OCI-LY7 (cell line): ENCODE measurements around the gene VPS13D. TPM values are rescaled to one million over a fixed set of nuclear protein-coding genes. Genes with fewer than 3 reads are reported as not detected.

Experiments used
- BruUV-seq: library from RNA; stranded (reverse); fragments of 400-500 nt; replicated peaks from 2 replicates; lab custom pipeline; 2021; lab: Mats Ljungman, UMichigan
- CTCF ChIA-PET: fragments of 300-600 bp; sonication (Branson Sonifier 250); formaldehyde crosslinking; loops from one replicate; lab custom pipeline; 2022; ENCODE audit warnings: antibody characterized with exemption; ENCODE audit not compliant: unreplicated experiment; lab: Charles Lee
- POLR2A ChIA-PET: fragments of 300-600 bp; sonication (Branson Sonifier 250); formaldehyde crosslinking; loops from one replicate; lab custom pipeline; 2022; ENCODE audit warnings: antibody characterized with exemption; lab: Charles Lee
- DNase-seq: peaks from one replicate; pipeline ENCODE4 v3.0.0-alpha.2; 2015; ENCODE audit warnings: low spot score
- H2AFZ ChIP-seq: fragments of 200-600 bp; sonication (generic), shearing (Covaris generic); 2 replicates; pipeline ENCODE4 v1.6.1; 2014; ENCODE audit warnings: mild to moderate bottlenecking, antibody characterized with exemption, low read length, moderate library complexity
- H3K27ac ChIP-seq: fragments of 200-600 bp; sonication (generic); 2 replicates; pipeline ENCODE4 v1.5.1; 2014; ENCODE audit warnings: mixed run types, low read depth, mild to moderate bottlenecking, moderate library complexity, low read length, inconsistent platforms; ENCODE audit not compliant: poor library complexity, severe bottlenecking
- H3K36me3 ChIP-seq: fragments of 200-600 bp; sonication (generic); 2 replicates; pipeline ENCODE4 v1.6.1; 2014; ENCODE audit warnings: mild to moderate bottlenecking, antibody characterized with exemption, low read length, moderate library complexity, mixed read lengths; ENCODE audit not compliant: insufficient read depth
- H3K4me1 ChIP-seq: fragments of 200-600 bp; sonication (generic); 2 replicates; pipeline ENCODE4 v1.5.1; 2014; ENCODE audit warnings: mild to moderate bottlenecking, low read length; ENCODE audit not compliant: insufficient read depth, poor library complexity, severe bottlenecking
- H3K4me2 ChIP-seq: fragments of 200-600 bp; sonication (generic); 2 replicates; pipeline ENCODE4 v1.6.1; 2014; ENCODE audit warnings: mild to moderate bottlenecking, low read length
- H3K4me3 ChIP-seq: fragments of 200-600 bp; sonication (generic); 2 replicates; pipeline ENCODE4 v1.5.1; 2014; ENCODE audit warnings: mild to moderate bottlenecking, low read depth, low read length; ENCODE audit not compliant: poor library complexity, severe bottlenecking
- H3K79me2 ChIP-seq: fragments of 200-600 bp; sonication (generic); 2 replicates; pipeline ENCODE4 v1.6.1; 2016; ENCODE audit warnings: low read depth, mild to moderate bottlenecking, low read length, moderate library complexity, mixed read lengths; ENCODE audit not compliant: insufficient read depth
- H3K9me2 ChIP-seq: fragments of 200-600 bp; sonication (generic); 2 replicates; pipeline ENCODE4 v1.6.1; 2016; ENCODE audit warnings: mild to moderate bottlenecking, low read length, mixed read lengths; ENCODE audit not compliant: insufficient read depth
- H3K9me3 ChIP-seq: fragments of 200-600 bp; sonication (generic); 2 replicates; pipeline ENCODE4 v1.6.1; 2014; ENCODE audit warnings: mild to moderate bottlenecking, mixed run types, low read length, mixed read lengths
- H4K20me1 ChIP-seq: fragments of 200-600 bp; sonication (generic); 2 replicates; pipeline ENCODE4 v1.6.1; 2014; ENCODE audit warnings: mild to moderate bottlenecking, antibody characterized with exemption, low read length, moderate library complexity, mixed read lengths; ENCODE audit not compliant: insufficient read depth
- EZH2phosphoT487 ChIP-seq: fragments of 200-600 bp; sonication (generic); IDR thresholded peaks from 2 replicates; pipeline ENCODE4 v1.6.1; 2018; ENCODE audit warnings: low read depth, borderline replicate concordance, mild to moderate bottlenecking, mixed run types, antibody characterized with exemption, low read length, moderate library complexity, mixed read lengths
- intact Hi-C: fragments of 100-400 bp; cut with micrococcal nuclease; formaldehyde crosslinking; loops from one replicate; pipeline ENCODE4 v1.10.0; 2022; ENCODE audit not compliant: unreplicated experiment
- total RNA-seq, 2 experiments: library from RNA; depleted of rRNA in 1 of 2; stranded (reverse); fragments of >200 nt in 1 of 2; shearing (Covaris generic) in 1 of 2; gene quantifications; 2 replicates each; pipeline ENCODE4 v1.2.3, GENCODE V29; 2014 to 2022
- TF ChIP-seq, protein P1 (sequence below): fragments of 200-600 bp; sonication (generic); conservative IDR thresholded peaks from 2 replicates; pipeline ENCODE4 v1.5.1; 2014; ENCODE audit warnings: mild to moderate bottlenecking, antibody characterized with exemption, low read length, moderate library complexity, mixed read lengths

VPS13D gene
- total RNA-seq, 2 experiments from 2014 or later, result 23.9 to 39.2 TPM

DNA sequence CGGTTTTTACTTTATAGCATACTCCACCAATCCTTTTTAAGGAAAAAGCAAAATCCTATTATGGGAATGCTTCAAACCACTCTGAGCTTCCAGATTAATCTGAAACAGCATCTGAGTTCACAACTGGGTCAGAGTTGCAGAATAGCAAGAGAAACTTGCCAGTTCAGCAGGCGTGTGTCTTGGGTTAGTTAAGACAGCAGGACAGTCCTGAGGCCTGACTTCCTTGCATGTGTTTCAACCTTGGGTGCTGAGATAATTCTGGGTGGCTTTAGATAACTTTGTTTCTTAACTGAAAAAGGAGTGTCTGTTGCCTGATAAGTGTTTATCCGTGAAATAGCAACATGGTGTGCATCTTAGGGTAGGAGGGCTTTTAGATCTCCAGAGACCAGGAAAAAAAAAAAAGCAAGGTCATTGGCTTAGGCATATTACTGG, 218.9 kb downstream of the VPS13D start:
- intact Hi-C loops, result no loop called here
- Histone ChIP-seq H3K27ac (no peak overlapping the region), H3K4me3 (no peak overlapping the region), H3K4me2 (no peak overlapping the region), H4K20me1 (no peaks in the 10 kb centered on the region), H3K9me2 (no peaks in the 10 kb centered on the region), H3K36me3 (0 out of 2 replicates have a peak, but pooled peaks cover 2% of the 10 kb centered on the region), H3K4me1 (no peaks in the 10 kb centered on the region), H3K79me2 (no peaks in the 10 kb centered on the region), H3K9me3 (no peaks in the 10 kb centered on the region; the same call in 1 of the 2 replicates), H2AFZ (no peak overlapping the region)
- no peak for DNase-seq
- BruUV-seq, result no TSS peak
- ChIA-PET CTCF (no interaction called here), POLR2A (no interaction called here)
- no peak for TF ChIP-seq EZH2phosphoT487
- TF ChIP-seq, protein P1, sequence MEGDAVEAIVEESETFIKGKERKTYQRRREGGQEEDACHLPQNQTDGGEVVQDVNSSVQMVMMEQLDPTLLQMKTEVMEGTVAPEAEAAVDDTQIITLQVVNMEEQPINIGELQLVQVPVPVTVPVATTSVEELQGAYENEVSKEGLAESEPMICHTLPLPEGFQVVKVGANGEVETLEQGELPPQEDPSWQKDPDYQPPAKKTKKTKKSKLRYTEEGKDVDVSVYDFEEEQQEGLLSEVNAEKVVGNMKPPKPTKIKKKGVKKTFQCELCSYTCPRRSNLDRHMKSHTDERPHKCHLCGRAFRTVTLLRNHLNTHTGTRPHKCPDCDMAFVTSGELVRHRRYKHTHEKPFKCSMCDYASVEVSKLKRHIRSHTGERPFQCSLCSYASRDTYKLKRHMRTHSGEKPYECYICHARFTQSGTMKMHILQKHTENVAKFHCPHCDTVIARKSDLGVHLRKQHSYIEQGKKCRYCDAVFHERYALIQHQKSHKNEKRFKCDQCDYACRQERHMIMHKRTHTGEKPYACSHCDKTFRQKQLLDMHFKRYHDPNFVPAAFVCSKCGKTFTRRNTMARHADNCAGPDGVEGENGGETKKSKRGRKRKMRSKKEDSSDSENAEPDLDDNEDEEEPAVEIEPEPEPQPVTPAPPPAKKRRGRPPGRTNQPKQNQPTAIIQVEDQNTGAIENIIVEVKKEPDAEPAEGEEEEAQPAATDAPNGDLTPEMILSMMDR, result no peak

DNA sequence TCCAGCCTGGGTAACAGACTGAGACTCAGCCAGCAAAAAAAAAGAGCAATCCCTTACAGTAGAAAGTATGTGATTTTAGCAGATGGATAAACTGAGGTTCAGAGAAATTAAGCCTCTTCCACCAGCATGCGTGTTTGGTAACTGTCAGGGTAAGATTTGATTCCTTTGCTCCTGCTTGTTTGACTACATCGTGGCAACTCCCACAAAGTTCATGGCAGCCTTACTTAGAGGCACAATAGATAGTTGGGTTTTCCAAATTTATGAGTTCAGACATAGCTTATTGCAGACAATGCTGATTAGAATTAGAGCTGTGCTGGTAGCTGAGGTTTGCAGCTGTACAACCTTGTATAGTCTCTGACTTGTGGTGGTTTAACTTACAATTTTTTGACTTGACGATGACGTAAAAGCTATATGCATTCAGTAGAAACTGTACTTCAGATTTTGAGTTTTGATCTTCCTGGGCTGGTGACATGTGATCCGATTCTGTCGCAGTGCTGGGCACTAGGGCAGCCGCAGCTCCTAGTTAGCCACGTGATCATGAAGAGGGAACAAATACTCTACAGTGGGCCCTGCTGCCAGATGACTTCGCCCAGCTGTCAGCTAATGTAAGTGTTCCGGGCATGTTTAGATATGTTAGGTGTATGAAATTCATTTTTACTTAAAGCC, 220.4 kb downstream of the VPS13D start:
- no peak overlapping the region for H2AFZ ChIP-seq
- BruUV-seq, result no TSS peak
- no peaks in the 10 kb centered on the region; the same call in 1 of the 2 replicates for H3K9me3 ChIP-seq
- no peaks in the 10 kb centered on the region for H3K79me2 ChIP-seq
- CTCF ChIA-PET, result no interaction called here
- 0 out of 2 replicates have a peak, but pooled peaks cover 2% of the 10 kb centered on the region for H3K36me3 ChIP-seq
- H4K20me1 ChIP-seq, result no peaks in the 10 kb centered on the region
- TF ChIP-seq EZH2phosphoT487, result no peak
- TF ChIP-seq, protein P1, result no peak
- intact Hi-C loops, result no loop called here
- no peaks in the 10 kb centered on the region for H3K4me1 ChIP-seq
- no peak overlapping the region for H3K27ac ChIP-seq
- DNase-seq, result no peak
- no peaks in the 10 kb centered on the region for H3K9me2 ChIP-seq
- H3K4me3 ChIP-seq, result no peak overlapping the region
- POLR2A ChIA-PET, result no interaction called here
- no peak overlapping the region for H3K4me2 ChIP-seq

DNA sequence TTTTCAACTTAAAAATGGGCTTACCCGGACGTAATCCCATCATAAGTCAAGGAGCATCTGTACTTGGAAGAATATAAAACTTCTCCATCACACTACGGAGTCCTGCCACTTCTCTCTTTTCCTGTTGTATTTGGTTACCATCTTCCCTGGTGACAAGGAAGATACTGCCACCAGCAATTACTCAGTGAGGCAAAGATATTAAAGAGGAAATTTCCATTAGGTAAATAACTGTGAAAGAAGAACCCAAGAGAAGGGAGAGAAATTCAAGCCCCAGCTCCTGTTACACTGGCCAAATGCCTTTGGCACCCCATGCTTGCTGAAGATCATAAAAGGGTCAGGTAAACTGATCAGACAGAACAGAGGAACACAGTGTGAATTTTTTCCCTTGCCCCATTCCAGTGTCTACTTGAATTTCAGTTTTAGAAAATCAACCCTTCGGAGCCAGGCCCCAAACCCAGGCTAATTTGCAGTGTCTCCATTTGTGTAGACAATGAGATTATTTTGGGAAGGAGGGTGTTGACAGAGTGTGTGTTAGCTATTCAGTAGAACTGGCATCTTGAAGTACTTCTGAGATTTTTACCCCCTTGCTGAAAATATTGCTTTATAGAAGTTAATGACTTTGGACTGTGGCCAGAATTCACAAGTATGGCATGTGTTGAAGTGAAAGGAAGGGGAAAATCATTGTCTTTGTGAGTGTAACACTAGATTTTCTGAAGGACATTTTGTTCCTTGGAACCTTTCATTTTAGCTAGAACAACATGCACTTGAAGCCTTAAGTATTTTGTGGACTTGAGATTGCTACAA, 221.1 kb downstream of the VPS13D start:
- no peak overlapping the region for H2AFZ ChIP-seq
- intact Hi-C loops, result no loop called here
- no peak overlapping the region for H3K4me3 ChIP-seq
- H4K20me1 ChIP-seq, result no peaks in the 10 kb centered on the region
- TF ChIP-seq EZH2phosphoT487, result no peak
- TF ChIP-seq, protein P1, result no peak
- H3K4me2 ChIP-seq, result no peak overlapping the region
- H3K4me1 ChIP-seq, result no peaks in the 10 kb centered on the region
- BruUV-seq, result no TSS peak
- no peak overlapping the region for H3K27ac ChIP-seq
- CTCF ChIA-PET, result no interaction called here
- POLR2A ChIA-PET, result no interaction called here
- H3K9me3 ChIP-seq, result no peaks in the 10 kb centered on the region
- no peak for DNase-seq
- 0 out of 2 replicates have a peak, but pooled peaks cover 2% of the 10 kb centered on the region for H3K36me3 ChIP-seq
- no peaks in the 10 kb centered on the region for H3K9me2 ChIP-seq
- H3K79me2 ChIP-seq, result no peaks in the 10 kb centered on the region
